ENCODE results near the gene PKLR.

DNA sequence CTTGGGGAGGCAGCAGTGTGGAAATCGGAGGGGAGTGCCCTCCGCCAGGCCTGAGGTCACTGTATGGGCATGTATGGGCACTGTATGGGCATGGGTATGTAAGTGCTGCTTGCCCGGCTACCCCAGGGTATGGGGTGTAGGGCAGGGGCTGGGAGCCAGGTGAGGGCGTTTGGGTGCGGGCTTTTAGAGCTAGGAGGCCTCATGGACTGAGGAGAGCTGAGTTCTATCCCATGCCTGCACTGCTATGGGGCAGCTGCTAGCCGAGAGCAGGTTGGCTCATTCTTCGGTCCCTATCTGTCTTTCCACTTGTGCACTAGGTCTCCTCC lies 5.3 kb downstream of the PKLR start:
- TF ChIP-seq, protein P1, sequence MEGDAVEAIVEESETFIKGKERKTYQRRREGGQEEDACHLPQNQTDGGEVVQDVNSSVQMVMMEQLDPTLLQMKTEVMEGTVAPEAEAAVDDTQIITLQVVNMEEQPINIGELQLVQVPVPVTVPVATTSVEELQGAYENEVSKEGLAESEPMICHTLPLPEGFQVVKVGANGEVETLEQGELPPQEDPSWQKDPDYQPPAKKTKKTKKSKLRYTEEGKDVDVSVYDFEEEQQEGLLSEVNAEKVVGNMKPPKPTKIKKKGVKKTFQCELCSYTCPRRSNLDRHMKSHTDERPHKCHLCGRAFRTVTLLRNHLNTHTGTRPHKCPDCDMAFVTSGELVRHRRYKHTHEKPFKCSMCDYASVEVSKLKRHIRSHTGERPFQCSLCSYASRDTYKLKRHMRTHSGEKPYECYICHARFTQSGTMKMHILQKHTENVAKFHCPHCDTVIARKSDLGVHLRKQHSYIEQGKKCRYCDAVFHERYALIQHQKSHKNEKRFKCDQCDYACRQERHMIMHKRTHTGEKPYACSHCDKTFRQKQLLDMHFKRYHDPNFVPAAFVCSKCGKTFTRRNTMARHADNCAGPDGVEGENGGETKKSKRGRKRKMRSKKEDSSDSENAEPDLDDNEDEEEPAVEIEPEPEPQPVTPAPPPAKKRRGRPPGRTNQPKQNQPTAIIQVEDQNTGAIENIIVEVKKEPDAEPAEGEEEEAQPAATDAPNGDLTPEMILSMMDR (IDR thresholded peaks at IDR 0.05), result no peak
- TF ChIP-seq POLR2A (IDR thresholded peaks at IDR 0.05), result no peak

All from esophagus squamous epithelium (tissue), 4 donors.